Measurements from ENCODE around the gene RANBP2.
"Not testable (repeated sequence)": the region's sequence is repeated elsewhere in the genome, so short reads cannot be mapped to it uniquely, and the experiment has no call there.

Gene RANBP2

DNA sequence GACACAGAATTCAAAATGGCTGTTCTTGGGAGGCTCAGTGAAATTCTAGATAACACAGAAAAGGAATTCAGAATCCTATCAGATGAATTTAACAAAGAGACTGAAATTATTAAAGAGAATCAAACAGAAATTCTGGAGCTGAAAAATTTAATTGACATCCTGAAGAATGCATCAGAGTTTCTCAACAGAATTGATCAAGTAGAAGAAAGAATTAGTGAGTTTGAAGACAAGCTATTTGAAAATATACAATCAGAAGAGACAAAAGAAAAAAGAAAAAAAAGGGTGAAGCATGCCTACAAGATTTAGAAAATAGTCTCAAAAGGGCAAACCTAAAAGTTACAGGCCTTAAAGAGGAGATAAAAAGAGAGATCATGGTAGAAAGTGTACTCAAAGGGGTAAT lies 12.0 kb upstream of the RANBP2 start:
- no peak overlapping the region for H3K4me3 Mint-ChIP-seq
- DNase-seq (no peak), ATAC-seq (replicated peaks) (no peak)
- H3K27me3 Mint-ChIP-seq = peaks cover 0 to 20% of the 10 kb centered on the region in 2 donors
- no peak overlapping the region for H3K27ac Mint-ChIP-seq
- H3K36me3 Mint-ChIP-seq (ENCODE audit: insufficient read depth) = no peaks in the 10 kb centered on the region
- no peaks in the 10 kb centered on the region for H3K4me1 Mint-ChIP-seq (ENCODE audit: low read depth in 2 of 2)
- H3K9me3 Mint-ChIP-seq = no peaks in the 10 kb centered on the region

DNA sequence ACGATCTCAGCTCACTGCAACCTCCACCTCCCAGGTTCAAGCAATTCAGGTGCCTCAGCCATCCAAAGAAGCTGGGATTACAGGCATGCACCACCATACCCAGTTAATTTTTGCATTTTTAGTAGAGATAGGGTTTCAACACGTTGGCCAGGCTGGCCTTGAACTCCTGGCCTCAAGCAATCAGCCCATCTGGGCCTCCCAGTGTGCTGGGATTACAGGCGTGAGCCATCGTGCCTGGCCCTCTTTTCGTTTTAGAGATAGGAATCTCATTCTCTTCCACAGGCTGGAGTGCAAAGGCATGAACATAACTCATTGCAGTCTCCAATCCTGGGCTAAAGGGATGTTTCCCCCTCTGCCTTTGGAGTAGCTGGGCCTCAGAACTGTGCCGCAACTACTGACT lies 2.3 kb upstream of the RANBP2 start:
- H3K27ac Mint-ChIP-seq; H3K4me3 Mint-ChIP-seq; H3K27me3 Mint-ChIP-seq; H3K9me3 Mint-ChIP-seq; DNase-seq; ATAC-seq (replicated peaks): not testable (repeated sequence)
- Mint-ChIP-seq H3K36me3 (ENCODE audit: insufficient read depth) (peaks cover 35% of the 10 kb centered on the region), H3K4me1 (ENCODE audit: low read depth in 2 of 2) (peaks cover 6 to 15% of the 10 kb centered on the region in 2 donors)

DNA sequence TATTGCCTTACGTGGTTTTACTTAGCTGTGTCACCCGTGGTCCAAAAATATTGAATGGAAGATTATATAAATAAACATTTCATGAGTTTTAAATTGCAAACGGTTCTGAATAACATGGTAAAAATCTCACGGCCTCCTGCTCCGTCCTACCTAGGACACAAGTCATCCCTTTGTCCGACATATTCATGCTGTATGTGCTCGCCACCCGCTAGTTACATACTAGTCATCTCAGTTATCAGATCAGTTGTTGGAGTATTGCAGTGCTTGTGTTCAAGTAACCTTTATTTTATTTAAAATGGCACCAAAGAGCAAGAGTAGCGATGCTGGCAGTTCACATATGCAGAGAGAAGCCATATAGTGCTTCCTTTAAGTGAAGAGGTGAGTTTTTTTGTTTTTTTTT lies 6.8 kb downstream of the RANBP2 start:
- H3K4me3 Mint-ChIP-seq = peak overlapping the region in 1 of 2 donors; percentile 28
- not testable (repeated sequence) for H3K27me3 Mint-ChIP-seq; ATAC-seq (replicated peaks); H3K9me3 Mint-ChIP-seq; DNase-seq
- H3K4me1 Mint-ChIP-seq (ENCODE audit: low read depth in 2 of 2) = peaks cover 25 to 32% of the 10 kb centered on the region in 2 donors
- peaks cover 42% of the 10 kb centered on the region for H3K36me3 Mint-ChIP-seq (ENCODE audit: insufficient read depth)
- H3K27ac Mint-ChIP-seq = peak overlapping the region in 1 of 2 donors; percentile 38

DNA sequence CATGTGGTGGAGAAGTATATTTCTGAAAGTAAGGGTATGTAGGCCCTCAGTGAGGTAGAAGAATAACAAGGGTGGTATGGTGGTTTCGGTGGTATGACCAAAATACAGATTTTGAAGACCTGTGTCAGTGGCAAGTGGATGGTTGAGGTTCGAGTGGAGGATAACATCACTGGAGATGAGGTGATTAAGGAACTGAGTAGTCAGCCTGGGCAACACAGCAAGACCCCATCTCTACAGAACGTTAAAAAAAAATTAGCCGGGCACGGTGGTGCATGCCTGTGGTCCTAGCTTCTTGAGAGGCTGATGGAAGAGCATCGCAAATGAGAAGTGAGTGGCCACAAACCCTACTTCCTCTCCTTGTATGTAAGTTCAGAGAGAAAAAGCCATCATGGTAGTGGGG lies 15.4 kb downstream of the RANBP2 start:
- ATAC-seq (replicated peaks) = not testable (repeated sequence)

DNA sequence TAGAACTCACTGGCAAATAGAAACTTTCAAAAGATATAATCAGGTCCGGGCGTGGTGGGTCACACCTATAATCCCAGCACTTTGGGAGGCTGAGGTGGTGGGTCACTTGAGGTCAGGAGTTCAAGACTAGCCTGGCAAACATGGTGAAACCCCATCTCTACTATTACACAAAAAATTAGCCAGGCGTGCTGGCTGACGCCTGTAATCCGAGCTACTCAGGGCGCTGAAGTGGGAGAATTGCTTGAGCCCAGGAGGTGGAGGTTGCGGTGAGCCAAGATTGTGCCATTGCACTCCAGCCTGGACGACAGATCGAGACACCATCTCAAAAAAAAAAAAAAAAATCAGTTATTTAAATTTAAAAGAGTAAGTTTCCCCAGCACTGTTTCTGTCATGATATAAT lies 38.7 kb downstream of the RANBP2 start:
- not testable (repeated sequence) for H3K4me3 Mint-ChIP-seq; ATAC-seq (replicated peaks); DNase-seq; H3K9me3 Mint-ChIP-seq; H3K27me3 Mint-ChIP-seq; H3K4me1 Mint-ChIP-seq (ENCODE audit: low read depth in 2 of 2)
- Mint-ChIP-seq H3K36me3 (ENCODE audit: insufficient read depth) (peaks cover 70% of the 10 kb centered on the region), H3K27ac (peak overlapping the region in 1 of 2 donors; percentile 44)

More for the DNA sequence above, 15.4 kb downstream of the RANBP2 start:
- DNase-seq; H3K27me3 Mint-ChIP-seq; H3K4me3 Mint-ChIP-seq; H3K9me3 Mint-ChIP-seq; H3K4me1 Mint-ChIP-seq (ENCODE audit: low read depth in 2 of 2): not testable (repeated sequence)
- Mint-ChIP-seq H3K27ac (peak overlapping the region; percentile 1 to 7), H3K36me3 (ENCODE audit: insufficient read depth) (peaks cover 76% of the 10 kb centered on the region)

DNA sequence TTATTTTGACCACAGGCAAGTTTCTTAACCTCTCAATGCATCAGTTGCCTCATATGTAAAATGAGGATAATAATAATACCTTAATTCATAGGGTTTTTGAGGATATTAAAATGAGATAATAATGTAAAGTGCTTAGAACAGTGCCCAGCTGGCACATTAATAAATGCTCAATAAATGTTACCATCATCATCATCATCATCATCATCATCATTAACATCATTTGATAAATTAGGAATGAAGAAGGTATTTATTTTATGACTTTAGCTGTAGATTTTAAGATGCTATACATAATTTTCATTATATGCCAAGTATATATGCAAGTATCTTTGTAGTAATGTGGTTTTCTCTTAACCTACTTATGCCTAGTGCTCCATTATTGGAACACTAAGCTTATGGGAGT lies 43.3 kb downstream of the RANBP2 start:
- not testable (repeated sequence) for H3K27ac Mint-ChIP-seq; H3K4me1 Mint-ChIP-seq (ENCODE audit: low read depth in 2 of 2); H3K27me3 Mint-ChIP-seq; H3K9me3 Mint-ChIP-seq; DNase-seq; ATAC-seq (replicated peaks); H3K4me3 Mint-ChIP-seq
- peaks cover 58% of the 10 kb centered on the region for H3K36me3 Mint-ChIP-seq (ENCODE audit: insufficient read depth)

DNA sequence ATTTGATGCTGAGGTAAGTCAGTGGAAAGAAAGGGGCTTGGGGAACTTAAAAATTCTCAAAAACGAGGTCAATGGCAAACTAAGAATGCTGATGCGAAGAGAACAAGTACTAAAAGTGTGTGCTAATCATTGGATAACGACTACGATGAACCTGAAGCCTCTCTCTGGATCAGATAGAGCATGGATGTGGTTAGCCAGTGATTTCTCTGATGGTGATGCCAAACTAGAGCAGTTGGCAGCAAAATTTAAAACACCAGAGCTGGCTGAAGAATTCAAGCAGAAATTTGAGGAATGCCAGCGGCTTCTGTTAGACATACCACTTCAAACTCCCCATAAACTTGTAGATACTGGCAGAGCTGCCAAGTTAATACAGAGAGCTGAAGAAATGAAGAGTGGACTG lies 47.4 kb downstream of the RANBP2 start:
- not testable (repeated sequence) for H3K27me3 Mint-ChIP-seq; ATAC-seq (replicated peaks); H3K27ac Mint-ChIP-seq; H3K4me1 Mint-ChIP-seq (ENCODE audit: low read depth in 2 of 2); H3K4me3 Mint-ChIP-seq; H3K9me3 Mint-ChIP-seq; DNase-seq
- peaks cover 52% of the 10 kb centered on the region for H3K36me3 Mint-ChIP-seq (ENCODE audit: insufficient read depth)

DNA sequence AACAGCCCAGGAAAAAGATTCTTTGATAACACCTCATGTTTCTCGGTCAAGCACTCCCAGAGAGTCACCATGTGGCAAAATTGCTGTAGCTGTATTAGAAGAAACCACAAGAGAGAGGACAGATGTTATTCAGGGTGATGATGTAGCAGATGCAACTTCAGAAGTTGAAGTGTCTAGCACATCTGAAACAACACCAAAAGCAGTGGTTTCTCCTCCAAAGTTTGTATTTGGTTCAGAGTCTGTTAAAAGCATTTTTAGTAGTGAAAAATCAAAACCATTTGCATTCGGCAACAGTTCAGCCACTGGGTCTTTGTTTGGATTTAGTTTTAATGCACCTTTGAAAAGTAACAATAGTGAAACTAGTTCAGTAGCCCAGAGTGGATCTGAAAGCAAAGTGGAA lies 48.6 kb downstream of the RANBP2 start:
- H3K27ac Mint-ChIP-seq; H3K4me1 Mint-ChIP-seq (ENCODE audit: low read depth in 2 of 2); H3K27me3 Mint-ChIP-seq; H3K9me3 Mint-ChIP-seq; H3K4me3 Mint-ChIP-seq; DNase-seq; ATAC-seq (replicated peaks): not testable (repeated sequence)
- H3K36me3 Mint-ChIP-seq (ENCODE audit: insufficient read depth) = peaks cover 59% of the 10 kb centered on the region

DNA sequence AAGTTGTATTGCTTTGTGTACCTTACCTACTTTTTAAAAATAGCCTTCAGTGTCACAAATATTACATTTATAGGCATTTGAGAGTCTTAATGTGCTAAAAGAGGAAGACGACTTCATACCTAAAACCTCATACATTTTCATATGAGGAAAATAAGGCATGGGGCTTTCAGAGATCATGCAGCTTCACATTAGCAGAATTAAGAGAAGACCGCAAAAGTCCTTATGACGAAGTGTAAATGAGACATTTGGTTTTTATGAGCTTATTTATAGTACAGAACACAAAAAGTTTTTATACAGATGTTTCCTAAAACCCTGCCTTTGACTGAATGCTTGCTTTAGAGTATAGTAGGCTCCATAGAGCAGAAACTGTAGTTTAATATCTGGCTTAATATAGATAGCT lies 57.2 kb downstream of the RANBP2 start:
- no peak overlapping the region for H3K27ac Mint-ChIP-seq
- H3K9me3 Mint-ChIP-seq = no peaks in the 10 kb centered on the region
- H3K36me3 Mint-ChIP-seq (ENCODE audit: insufficient read depth) = peaks cover 89% of the 10 kb centered on the region
- no peak for ATAC-seq (replicated peaks)
- no peaks in the 10 kb centered on the region for H3K4me1 Mint-ChIP-seq (ENCODE audit: low read depth in 2 of 2)
- H3K4me3 Mint-ChIP-seq = no peak overlapping the region
- DNase-seq = no peak
- H3K27me3 Mint-ChIP-seq = no peaks in the 10 kb centered on the region

DNA sequence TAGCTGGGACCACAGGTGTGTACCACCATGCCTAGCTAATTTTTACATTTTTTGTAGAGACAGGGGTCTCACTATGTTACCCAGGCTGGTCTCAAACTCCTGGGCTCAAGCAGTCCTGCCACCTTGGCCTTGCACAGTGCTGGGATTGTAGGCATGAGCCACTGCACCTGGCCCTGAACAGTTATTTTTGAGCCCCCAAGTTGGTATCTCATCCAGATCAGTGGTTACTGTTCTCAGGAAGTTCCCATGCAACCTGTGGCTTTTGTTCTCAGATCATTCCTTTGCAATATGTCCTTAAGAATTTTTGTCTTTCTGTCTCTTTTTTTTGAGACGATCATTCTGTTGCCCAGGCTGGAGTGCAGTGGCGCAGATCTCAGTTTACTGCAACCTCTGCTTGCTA lies 59.6 kb downstream of the RANBP2 start:
- ATAC-seq (replicated peaks) (no peak), DNase-seq (no peak)
- Mint-ChIP-seq H3K36me3 (ENCODE audit: insufficient read depth) (peaks cover 88% of the 10 kb centered on the region), H3K27ac (peak overlapping the region in 1 of 2 donors; percentile 84), H3K9me3 (no peaks in the 10 kb centered on the region), H3K4me3 (no peak overlapping the region), H3K27me3 (no peaks in the 10 kb centered on the region), H3K4me1 (ENCODE audit: low read depth in 2 of 2) (no peaks in the 10 kb centered on the region)

DNA sequence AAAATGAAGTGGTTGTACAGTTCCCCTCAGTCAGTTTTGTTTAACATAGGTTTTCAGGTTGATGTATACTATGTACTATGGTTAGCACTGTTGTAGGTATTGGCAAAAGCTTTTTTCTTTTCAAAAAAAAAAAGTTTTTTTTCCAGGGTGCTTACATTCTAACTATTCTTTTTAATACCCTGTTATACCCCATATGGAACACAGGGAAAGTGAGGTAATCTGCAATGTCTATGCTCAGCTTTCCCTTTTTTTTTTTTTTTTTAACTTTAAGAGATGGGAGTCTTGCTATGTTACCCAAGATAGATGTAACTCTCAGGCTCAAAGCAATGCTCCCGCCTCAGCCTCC lies 66.7 kb downstream of the RANBP2 start:
- no peaks in the 10 kb centered on the region for H3K9me3 Mint-ChIP-seq
- no peak for DNase-seq
- H3K4me3 Mint-ChIP-seq = peak overlapping the region; percentile 89 to 98
- H3K27me3 Mint-ChIP-seq = no peaks in the 10 kb centered on the region
- ATAC-seq (replicated peaks) = no peak
- H3K4me1 Mint-ChIP-seq (ENCODE audit: low read depth in 2 of 2) = peaks cover 9 to 11% of the 10 kb centered on the region in 2 donors
- peaks cover 36% of the 10 kb centered on the region for H3K36me3 Mint-ChIP-seq (ENCODE audit: insufficient read depth)
- peak overlapping the region; percentile 89 to 98 for H3K27ac Mint-ChIP-seq

DNA sequence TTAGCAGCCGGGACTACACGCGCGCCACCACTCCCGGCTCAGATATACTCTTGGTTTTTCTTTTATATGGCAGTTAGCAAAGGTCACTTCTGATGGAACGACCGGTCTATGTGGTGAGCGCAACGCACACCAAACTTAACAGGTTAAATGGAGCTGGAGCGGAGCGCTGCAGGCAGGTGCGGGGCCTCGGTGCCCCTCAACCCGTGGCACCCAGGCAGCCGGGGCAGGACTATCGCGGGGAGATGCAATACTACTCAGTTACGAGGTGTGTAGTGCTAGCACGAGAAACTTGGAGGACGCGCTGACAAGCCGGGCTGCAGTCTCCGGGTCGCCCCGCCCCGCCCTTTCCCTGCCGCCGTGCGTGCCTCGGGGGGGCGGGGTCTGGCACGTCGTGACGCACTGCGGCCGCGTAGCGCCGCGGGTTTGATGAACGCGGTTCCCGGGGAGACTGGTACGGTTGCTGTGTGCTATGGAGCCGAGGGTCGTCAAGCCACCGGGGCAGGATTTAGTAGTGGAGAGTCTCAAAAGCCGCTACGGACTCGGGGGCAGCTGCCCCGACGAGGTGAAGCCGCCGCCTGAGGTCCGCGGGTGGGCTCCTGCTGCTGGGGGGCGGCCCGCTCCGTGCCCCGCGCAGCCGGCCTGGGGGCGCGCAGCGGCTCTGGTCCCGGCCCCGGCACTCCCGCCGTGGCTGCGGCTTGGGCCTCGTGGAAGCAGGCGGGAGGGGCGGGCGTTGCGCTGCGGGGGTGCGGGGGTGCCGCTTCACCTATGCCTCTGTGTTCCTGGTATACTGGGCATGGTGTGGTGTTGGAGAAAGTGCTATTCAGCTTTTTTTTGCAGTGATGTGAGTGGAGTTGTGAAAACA lies 67.3 kb downstream of the RANBP2 start, which contains the start of gene CCDC138:
TSS of gene CCDC138 (plus strand) at position 418 of the 862 bp plus-strand sequence. CDS start at position 470, 52 bp downstream.
- Mint-ChIP-seq H3K9me3 (no peaks in the 10 kb centered on the region), H3K36me3 (ENCODE audit: insufficient read depth) (peaks cover 33% of the 10 kb centered on the region), H3K4me1 (ENCODE audit: low read depth in 2 of 2) (peaks cover 9 to 11% of the 10 kb centered on the region in 2 donors), H3K27ac (peak within 1 kb of the TSS; percentile 89 to 98), H3K4me3 (peak within 1 kb of the TSS; percentile 89 to 98), H3K27me3 (no peaks in the 10 kb centered on the region)
- ATAC-seq (replicated peaks) (peak; percentile 96), DNase-seq (peak; percentile 92)

DNA sequence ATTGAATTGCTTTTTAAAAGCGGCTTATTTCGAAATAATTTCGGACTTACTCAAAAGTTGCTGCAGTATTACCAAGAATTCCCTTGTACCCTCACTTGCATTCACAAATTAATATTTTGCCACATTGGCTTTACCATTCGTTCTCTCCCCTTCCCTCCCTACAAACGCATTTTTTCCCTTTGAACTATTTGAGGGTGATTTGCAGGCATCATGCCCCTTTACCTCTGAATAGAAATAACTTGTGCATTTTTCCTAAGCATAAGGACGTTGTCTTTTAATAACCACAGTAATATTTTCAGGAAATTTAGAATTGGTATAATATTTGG lies 67.9 kb downstream of the RANBP2 start:
- Mint-ChIP-seq H3K36me3 (ENCODE audit: insufficient read depth) (peaks cover 28% of the 10 kb centered on the region), H3K9me3 (no peaks in the 10 kb centered on the region), H3K27me3 (no peaks in the 10 kb centered on the region), H3K27ac (peak overlapping the region in 1 of 2 donors; percentile 64), H3K4me1 (ENCODE audit: low read depth in 2 of 2) (peaks cover 9 to 11% of the 10 kb centered on the region in 2 donors), H3K4me3 (peak overlapping the region; percentile 89 to 98)
- ATAC-seq (replicated peaks) (no peak), DNase-seq (no peak)

DNA sequence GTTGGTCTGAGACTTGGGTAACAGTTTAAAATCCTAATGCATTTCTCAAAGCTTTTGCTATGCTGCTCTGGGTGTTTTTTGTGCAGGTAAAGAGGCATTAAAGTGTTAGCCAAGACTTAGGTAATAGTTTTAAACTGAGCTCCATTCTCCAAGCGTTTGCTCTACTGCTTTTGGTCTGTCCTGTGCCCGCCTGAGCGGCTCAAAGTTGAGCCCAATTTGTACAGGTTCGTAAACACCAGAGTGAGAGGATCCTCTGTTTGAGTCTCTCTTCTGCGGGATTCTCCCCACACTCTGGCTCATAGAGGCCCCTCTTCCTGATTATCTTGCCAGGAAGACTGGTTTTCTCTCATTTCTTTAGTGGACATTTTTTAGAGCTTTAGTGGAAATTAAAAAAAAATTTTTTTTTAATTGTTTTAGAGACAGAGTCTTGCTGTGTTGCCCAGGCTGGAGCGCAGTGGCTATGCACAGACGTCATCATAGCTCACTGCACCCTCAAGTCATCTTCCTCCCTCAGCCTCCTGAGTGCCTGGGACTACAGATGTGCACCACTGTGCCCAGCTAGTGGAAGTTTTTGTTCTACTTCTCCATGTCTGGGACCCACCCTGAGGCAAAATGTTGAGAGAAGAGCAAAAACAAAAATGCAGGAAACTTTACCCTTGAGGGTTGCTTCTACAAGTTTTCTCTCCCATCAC lies 83.9 kb downstream of the RANBP2 start:
- Mint-ChIP-seq H3K9me3 (no peaks in the 10 kb centered on the region), H3K27ac (no peak overlapping the region), H3K36me3 (ENCODE audit: insufficient read depth) (peaks cover 4% of the 10 kb centered on the region)

More for the DNA sequence above, 83.9 kb downstream of the RANBP2 start:
- Mint-ChIP-seq H3K4me1 (ENCODE audit: low read depth in 2 of 2) (no peaks in the 10 kb centered on the region), H3K4me3 (no peak overlapping the region), H3K27me3 (no peaks in the 10 kb centered on the region)
- DNase-seq = no peak
- no peak for ATAC-seq (replicated peaks)
